Right lobe of liver (tissue), 6 donors: ENCODE measurements around the gene TGFBR1. TPM values are rescaled to one million over a fixed set of nuclear protein-coding genes. Genes with fewer than 3 reads are reported as not detected.

ENCODE experiments used
- ATAC-seq, 4 donors: fragments of 200-7000 bp; cut with Tn5 transposase; one replicate each; pipeline ENCODE4 v1.9.1; 2020; ENCODE audit warnings: mild to moderate bottlenecking in 4 of 4, moderate library complexity in 4 of 4
- DNase-seq, 3 donors: peaks; one replicate each; pipeline ENCODE4 v3.0.0-alpha.2; 2020
- H3K27ac ChIP-seq, 3 donors: fragments of 200-600 bp; one replicate each; pipeline ENCODE4 v1.8.0; 2022
- H3K27me3 ChIP-seq, 2 donors: fragments of 200-600 bp; one replicate each; pipeline ENCODE4 v1.8.0; 2022
- H3K36me3 ChIP-seq, 4 donors: fragments of 200-600 bp; sonication (generic) in 1 of 4; one replicate each; pipeline versions ENCODE4 v1.5.1 to v1.8.0; 2017 to 2022; ENCODE audit warnings: control low read depth in 1 of 4
- H3K4me1 ChIP-seq, 4 donors: fragments of 200-600 bp; sonication (generic) in 1 of 4; one replicate each; pipeline versions ENCODE4 v1.5.1 to v1.8.0; 2017 to 2022; ENCODE audit warnings: control low read depth in 1 of 4
- H3K4me3 ChIP-seq, 3 donors: fragments of 200-600 bp; one replicate each; pipeline ENCODE4 v1.8.0; 2022
- H3K9me3 ChIP-seq, 4 donors: fragments of 200-600 bp; sonication (generic) in 1 of 4; one replicate each; pipeline versions ENCODE4 v1.5.1 to v1.8.0; 2017 to 2022; ENCODE audit warnings: control low read depth in 1 of 4
- POLR2A ChIP-seq: fragments of 450-650 bp; IDR thresholded peaks from one replicate; pipeline ENCODE4 v1.6.1; 2017; ENCODE audit warnings: antibody characterized with exemption, mild to moderate bottlenecking
- WGBS: methylation state at CpG from one replicate; pipeline ENCODE4 v1.1.6; 2018; ENCODE audit warnings: low coverage, low lambda C conversion rate; ENCODE audit not compliant: insufficient coverage; ENCODE audit errors: missing lambda C conversion rate; 5-methylcytosine and 5-hydroxymethylcytosine counted together
- intact Hi-C, 2 donors: fragments of 100-400 bp; cut with DNase I; formaldehyde crosslinking; loops; one replicate each; pipeline versions ENCODE4 v1.11.2 to v1.14.1; 2022
- total RNA-seq, 6 experiments: library from RNA; depleted of rRNA in 2 of 6; stranded (reverse); fragments of >200 nt in 2 of 6; fragmentation: NEBNext Ultra II Directional in 3 of 6; extraction: Animal tissue kit (Norgen Biotek cat#: 25700) in 3 of 6; gene quantifications; one replicate each; pipeline versions ENCODE4 v1.1.0 to v1.2.4, GENCODE V29; 2016 to 2023
- TF ChIP-seq, protein P1 (sequence below), 4 donors: fragments of 200-600 bp in 3 of 4; fragments of 450-650 bp in 1 of 4; IDR thresholded peaks; one replicate each; pipeline versions ENCODE4 v1.5.1 to v1.8.0; 2016 to 2022; ENCODE audit warnings: antibody characterized with exemption in 4 of 4, mild to moderate bottlenecking in 2 of 4
- donor health status: DM: no; HTN: yes; CAD: no.
- donor health status: DM: no; HTN: no; CAD: no.
- donor health status: DM: no; HTN: no; CAD: no.
- donor health status: DM: no; HTN: yes; CAD: no.
- donor health status: DM: no; HTN: yes; CAD: no.

The TGFBR1 gene
- total RNA-seq, 6 experiments from 2014 or later, result 9.6 to 26.4 (median 13.4) TPM

- Histone ChIP-seq H3K27me3 (no peaks in the 10 kb centered on the region), H3K4me3 (no peak overlapping the region), H3K9me3 (no peaks in the 10 kb centered on the region), H3K27ac (no peak overlapping the region), H3K4me1 (no peaks in the 10 kb centered on the region), H3K36me3 (no peaks in the 10 kb centered on the region)
- 71% methylated on average over 4 of the region's 4 CpGs for WGBS
- ATAC-seq, result no peak
- intact Hi-C loops, result no loop called here
- TF ChIP-seq, protein P1, sequence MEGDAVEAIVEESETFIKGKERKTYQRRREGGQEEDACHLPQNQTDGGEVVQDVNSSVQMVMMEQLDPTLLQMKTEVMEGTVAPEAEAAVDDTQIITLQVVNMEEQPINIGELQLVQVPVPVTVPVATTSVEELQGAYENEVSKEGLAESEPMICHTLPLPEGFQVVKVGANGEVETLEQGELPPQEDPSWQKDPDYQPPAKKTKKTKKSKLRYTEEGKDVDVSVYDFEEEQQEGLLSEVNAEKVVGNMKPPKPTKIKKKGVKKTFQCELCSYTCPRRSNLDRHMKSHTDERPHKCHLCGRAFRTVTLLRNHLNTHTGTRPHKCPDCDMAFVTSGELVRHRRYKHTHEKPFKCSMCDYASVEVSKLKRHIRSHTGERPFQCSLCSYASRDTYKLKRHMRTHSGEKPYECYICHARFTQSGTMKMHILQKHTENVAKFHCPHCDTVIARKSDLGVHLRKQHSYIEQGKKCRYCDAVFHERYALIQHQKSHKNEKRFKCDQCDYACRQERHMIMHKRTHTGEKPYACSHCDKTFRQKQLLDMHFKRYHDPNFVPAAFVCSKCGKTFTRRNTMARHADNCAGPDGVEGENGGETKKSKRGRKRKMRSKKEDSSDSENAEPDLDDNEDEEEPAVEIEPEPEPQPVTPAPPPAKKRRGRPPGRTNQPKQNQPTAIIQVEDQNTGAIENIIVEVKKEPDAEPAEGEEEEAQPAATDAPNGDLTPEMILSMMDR (IDR thresholded peaks at IDR 0.05), result no peak
- no peak for TF ChIP-seq POLR2A
- DNase-seq, result no peak
Measured at GRCh38 chr9:99135456-99135855, 30.5 kb downstream of the TGFBR1 start.

GRCh38 chr9:99137225-99137624, 32.3 kb downstream of the TGFBR1 start:
- H3K36me3 ChIP-seq, result no peaks in the 10 kb centered on the region
- H3K27me3 ChIP-seq, result no peaks in the 10 kb centered on the region
- 82% methylated on average over 3 of the region's 3 CpGs for WGBS
- ATAC-seq (peak in 2 of 4 donors; percentile 23 to 31), DNase-seq (no peak)
- TF ChIP-seq POLR2A, result no peak
- TF ChIP-seq, protein P1 (IDR thresholded peaks at IDR 0.05), result no peak
- H3K27ac ChIP-seq, result no peak overlapping the region
- H3K4me3 ChIP-seq, result no peak overlapping the region
- intact Hi-C loops, result no loop called here
- no peaks in the 10 kb centered on the region for H3K9me3 ChIP-seq
- no peaks in the 10 kb centered on the region for H3K4me1 ChIP-seq

GRCh38 chr9:99137891-99138290, 33.0 kb downstream of the TGFBR1 start:
- Histone ChIP-seq H3K4me1 (no peaks in the 10 kb centered on the region), H3K36me3 (no peaks in the 10 kb centered on the region), H3K27ac (no peak overlapping the region), H3K4me3 (no peak overlapping the region), H3K27me3 (no peaks in the 10 kb centered on the region), H3K9me3 (no peaks in the 10 kb centered on the region)
- intact Hi-C loops, result no loop called here
- WGBS, result 60% methylated on average over 7 of the region's 7 CpGs
- no peak for TF ChIP-seq POLR2A
- TF ChIP-seq, protein P1 (IDR thresholded peaks at IDR 0.05), result no peak
- ATAC-seq (no peak), DNase-seq (no peak)

GRCh38 chr9:99138424-99139284, 33.7 kb downstream of the TGFBR1 start:
- no peaks in the 10 kb centered on the region for H3K4me1 ChIP-seq
- peaks cover 0 to under 1% (median 0%) of the 10 kb centered on the region in 4 donors for H3K36me3 ChIP-seq
- no peaks in the 10 kb centered on the region for H3K9me3 ChIP-seq
- no peak for DNase-seq
- no peak for ATAC-seq
- intact Hi-C loops, result no loop called here
- no peak for TF ChIP-seq POLR2A
- TF ChIP-seq, protein P1 (IDR thresholded peaks at IDR 0.05), result no peak
- no peaks in the 10 kb centered on the region for H3K27me3 ChIP-seq
- H3K4me3 ChIP-seq, result no peak overlapping the region
- 84% methylated on average over 6 of the region's 8 CpGs for WGBS
- H3K27ac ChIP-seq, result no peak overlapping the region
